ENCODE measurements around the gene RPLP2. TPM values are rescaled to one million over a fixed set of nuclear protein-coding genes. Genes with fewer than 3 reads are reported as not detected.

RPLP2 gene
- total and polyA plus RNA-seq, 9 donors = 1,485 to 2,136 (median 1,808) TPM

DNA sequence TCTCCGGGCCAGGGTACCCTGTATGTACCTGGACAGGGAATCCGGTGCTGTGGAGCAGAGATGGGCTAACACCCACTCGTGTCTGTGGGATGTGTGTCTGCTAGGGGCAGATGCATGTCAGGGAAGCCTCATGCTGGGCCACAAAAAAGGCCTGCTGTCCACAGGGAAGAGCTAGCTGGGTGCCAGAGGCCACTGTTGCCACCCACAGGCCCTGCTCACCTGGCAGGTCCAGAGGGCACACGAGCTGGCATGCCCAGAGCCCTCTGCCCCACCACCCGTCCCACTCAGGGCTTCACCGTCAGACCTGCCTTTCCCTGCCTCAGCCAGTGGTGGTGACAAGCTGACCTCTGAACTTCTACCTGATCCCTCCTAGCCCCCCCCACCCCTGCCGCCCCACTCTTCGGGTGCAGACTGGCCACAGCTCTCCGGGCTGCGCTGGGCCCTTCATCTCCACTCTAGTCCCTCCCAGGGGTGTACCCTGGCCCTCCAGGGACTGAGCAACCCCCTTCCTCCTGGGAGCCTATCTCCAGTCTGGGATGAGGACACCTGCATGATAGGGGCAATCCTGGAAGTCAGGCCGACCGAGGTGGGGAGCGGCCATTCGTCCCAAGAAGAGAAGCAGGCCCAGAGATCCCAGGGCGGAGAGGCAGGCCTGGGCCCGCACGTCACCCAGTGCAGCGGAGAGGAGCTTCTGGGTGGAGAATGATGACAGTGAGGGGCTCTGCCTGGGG lies 13.0 kb upstream of the RPLP2 start:
- DNase-seq = peak; percentile 40
- peak overlapping the region; percentile 75 for H3K4me3 ChIP-seq (ENCODE audit: low read length)
- 24% methylated on average over 15 of the region's 18 CpGs for WGBS (ENCODE audit: insufficient coverage)
- H3K9me3 ChIP-seq (replicated peaks; ENCODE audit: control insufficient read depth, low read depth, low read length) = no peaks in the 10 kb centered on the region
- H3K27me3 ChIP-seq (ENCODE audit: control insufficient read depth, insufficient read depth, low read length) = no peaks in the 10 kb centered on the region
- H3K36me3 ChIP-seq (ENCODE audit: control insufficient read depth, insufficient read depth, low read length) = peaks cover 46% of the 10 kb centered on the region
- peaks cover 46% of the 10 kb centered on the region for H3K4me1 ChIP-seq (ENCODE audit: control insufficient read depth, insufficient read depth, low read length)
- peak overlapping the region; percentile 97 for H3K27ac ChIP-seq (ENCODE audit: low read length)

DNA sequence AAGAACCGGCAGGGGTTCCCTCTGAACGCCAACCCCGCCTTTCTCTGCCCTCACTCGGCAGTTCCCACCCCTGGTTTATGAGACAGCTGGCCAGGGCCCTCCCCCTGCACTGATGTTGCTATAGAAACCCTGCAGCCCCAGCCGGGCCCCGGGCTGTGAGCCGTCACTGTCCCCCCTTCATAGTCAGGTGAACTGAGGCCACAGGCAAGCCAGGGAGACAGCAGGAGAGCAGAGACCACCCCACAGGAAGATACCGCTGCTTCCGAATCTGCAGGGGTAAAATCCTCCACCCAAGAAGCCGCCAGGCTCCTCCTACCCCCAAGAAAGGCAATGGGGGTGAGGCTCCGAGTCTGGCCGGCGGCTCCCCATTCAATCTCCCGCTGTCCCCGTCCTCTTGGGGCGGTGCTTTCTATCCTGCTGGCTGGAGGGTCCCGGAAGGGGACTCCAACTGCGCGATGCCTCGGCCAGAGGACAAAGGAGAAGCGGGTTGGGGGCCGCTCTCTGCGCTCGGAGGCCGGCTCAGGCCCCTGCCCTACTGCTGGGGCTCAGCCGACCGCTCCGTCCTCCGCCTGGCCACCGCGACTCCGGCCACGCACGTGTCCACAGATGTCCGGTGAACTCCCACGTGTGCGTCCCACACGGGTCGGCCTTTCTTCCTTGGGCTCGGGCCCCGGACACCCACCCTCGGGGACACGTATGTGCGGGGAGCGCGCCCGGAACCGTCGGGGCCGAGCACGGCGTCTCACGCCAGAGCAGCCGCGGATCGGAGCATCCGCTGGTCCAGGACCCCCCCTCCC lies 12.3 kb upstream of the RPLP2 start:
- Histone ChIP-seq H3K27me3 (ENCODE audit: control insufficient read depth, insufficient read depth, low read length) (no peaks in the 10 kb centered on the region), H3K36me3 (ENCODE audit: control insufficient read depth, insufficient read depth, low read length) (peaks cover 47% of the 10 kb centered on the region), H3K4me1 (ENCODE audit: control insufficient read depth, insufficient read depth, low read length) (peaks cover 48% of the 10 kb centered on the region), H3K4me3 (ENCODE audit: low read length) (peak overlapping the region; percentile 75), H3K27ac (ENCODE audit: low read length) (peak overlapping the region; percentile 97), H3K9me3 (replicated peaks; ENCODE audit: control insufficient read depth, low read depth, low read length) (no peaks in the 10 kb centered on the region)
- under 1% methylated on average over 51 of the region's 57 CpGs for WGBS (ENCODE audit: insufficient coverage)
- DNase-seq = peak; percentile 94

DNA sequence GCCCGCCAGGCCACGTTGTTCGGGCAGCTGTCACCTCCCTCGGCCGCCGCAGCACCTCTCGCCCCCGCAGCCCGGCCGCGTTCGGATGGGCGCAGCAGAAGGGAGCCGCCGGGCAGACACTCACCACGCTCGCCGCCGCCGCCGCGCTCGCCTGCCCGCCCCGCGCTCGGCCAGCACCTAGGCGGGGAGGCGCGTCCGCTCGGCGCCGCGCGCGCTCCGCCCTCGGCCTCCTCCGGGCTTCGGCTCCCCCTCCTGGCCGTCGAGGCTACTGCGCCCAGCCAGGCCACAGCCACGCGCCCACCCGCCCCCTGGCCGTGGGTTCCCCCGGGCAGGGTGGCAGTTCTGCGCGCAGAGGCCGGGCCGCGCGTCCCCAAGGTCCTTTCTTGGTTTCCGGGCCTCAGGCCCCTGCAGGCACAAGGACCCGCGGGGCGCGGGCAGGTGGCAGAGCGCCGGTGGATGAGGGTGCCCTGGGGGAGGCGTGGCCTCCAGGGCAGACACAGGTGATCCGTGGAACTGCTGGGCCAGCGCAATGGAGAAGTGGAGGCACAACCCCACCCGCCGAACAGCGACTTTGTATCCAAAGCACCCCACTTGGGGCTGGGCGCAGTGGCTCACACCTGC lies 11.6 kb upstream of the RPLP2 start, which contains the start of gene SLC25A22:
Gene SLC25A22, minus strand, starts transcription at position 189 of the 621 bp plus-strand sequence. CDS start 3,275 bp downstream, outside the sequence.
- Histone ChIP-seq H3K9me3 (replicated peaks; ENCODE audit: control insufficient read depth, low read depth, low read length) (no peaks in the 10 kb centered on the region), H3K4me3 (ENCODE audit: low read length) (peak within 1 kb of the TSS; percentile 75), H3K27ac (ENCODE audit: low read length) (peak within 1 kb of the TSS; percentile 97), H3K36me3 (ENCODE audit: control insufficient read depth, insufficient read depth, low read length) (peaks cover 48% of the 10 kb centered on the region), H3K4me1 (ENCODE audit: control insufficient read depth, insufficient read depth, low read length) (peaks cover 55% of the 10 kb centered on the region), H3K27me3 (ENCODE audit: control insufficient read depth, insufficient read depth, low read length) (no peaks in the 10 kb centered on the region)
- WGBS (ENCODE audit: insufficient coverage) = 5% methylated on average over 69 of the region's 69 CpGs
- DNase-seq = peak; percentile 92

GRCh38 chr11:799641-800316 lies 10.0 kb upstream of the RPLP2 start:
- Histone ChIP-seq H3K27ac (ENCODE audit: low read length) (no peak overlapping the region), H3K4me1 (ENCODE audit: control insufficient read depth, insufficient read depth, low read length) (peaks cover 58% of the 10 kb centered on the region), H3K36me3 (ENCODE audit: control insufficient read depth, insufficient read depth, low read length) (peaks cover 32% of the 10 kb centered on the region), H3K9me3 (replicated peaks; ENCODE audit: control insufficient read depth, low read depth, low read length) (no peaks in the 10 kb centered on the region), H3K4me3 (ENCODE audit: low read length) (no peak overlapping the region), H3K27me3 (ENCODE audit: control insufficient read depth, insufficient read depth, low read length) (no peaks in the 10 kb centered on the region)
- no peak for DNase-seq
- WGBS (ENCODE audit: insufficient coverage) = 90% methylated on average over 29 of the region's 32 CpGs

DNA sequence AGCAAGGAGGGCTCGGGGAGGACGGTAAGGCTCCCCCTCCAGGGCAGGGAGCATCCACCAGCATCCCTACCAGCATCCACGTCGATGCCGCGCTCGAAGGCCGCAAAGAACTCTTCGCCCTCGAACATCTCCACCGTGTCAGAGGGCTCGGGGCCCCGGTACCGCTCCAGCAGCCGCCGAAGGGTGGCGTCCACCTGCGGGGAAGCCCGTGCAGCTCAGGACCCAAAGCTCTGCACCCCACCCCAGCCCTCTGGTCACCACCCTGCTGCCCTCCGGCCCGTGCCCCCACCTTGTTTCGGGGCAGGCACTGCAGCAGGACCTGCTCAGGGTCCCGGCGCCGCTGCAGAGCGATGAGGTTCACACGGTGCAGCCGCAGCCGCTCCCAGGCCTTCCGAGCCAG lies 9.3 kb upstream of the RPLP2 start:
- DNase-seq = no peak
- no peak overlapping the region for H3K4me3 ChIP-seq (ENCODE audit: low read length)
- 88% methylated on average over 29 of the region's 30 CpGs for WGBS (ENCODE audit: insufficient coverage)
- H3K27ac ChIP-seq (ENCODE audit: low read length) = no peak overlapping the region
- H3K36me3 ChIP-seq (ENCODE audit: control insufficient read depth, insufficient read depth, low read length) = peaks cover 32% of the 10 kb centered on the region
- H3K9me3 ChIP-seq (replicated peaks; ENCODE audit: control insufficient read depth, low read depth, low read length) = no peaks in the 10 kb centered on the region
- H3K4me1 ChIP-seq (ENCODE audit: control insufficient read depth, insufficient read depth, low read length) = peaks cover 54% of the 10 kb centered on the region
- H3K27me3 ChIP-seq (ENCODE audit: control insufficient read depth, insufficient read depth, low read length) = no peaks in the 10 kb centered on the region

DNA sequence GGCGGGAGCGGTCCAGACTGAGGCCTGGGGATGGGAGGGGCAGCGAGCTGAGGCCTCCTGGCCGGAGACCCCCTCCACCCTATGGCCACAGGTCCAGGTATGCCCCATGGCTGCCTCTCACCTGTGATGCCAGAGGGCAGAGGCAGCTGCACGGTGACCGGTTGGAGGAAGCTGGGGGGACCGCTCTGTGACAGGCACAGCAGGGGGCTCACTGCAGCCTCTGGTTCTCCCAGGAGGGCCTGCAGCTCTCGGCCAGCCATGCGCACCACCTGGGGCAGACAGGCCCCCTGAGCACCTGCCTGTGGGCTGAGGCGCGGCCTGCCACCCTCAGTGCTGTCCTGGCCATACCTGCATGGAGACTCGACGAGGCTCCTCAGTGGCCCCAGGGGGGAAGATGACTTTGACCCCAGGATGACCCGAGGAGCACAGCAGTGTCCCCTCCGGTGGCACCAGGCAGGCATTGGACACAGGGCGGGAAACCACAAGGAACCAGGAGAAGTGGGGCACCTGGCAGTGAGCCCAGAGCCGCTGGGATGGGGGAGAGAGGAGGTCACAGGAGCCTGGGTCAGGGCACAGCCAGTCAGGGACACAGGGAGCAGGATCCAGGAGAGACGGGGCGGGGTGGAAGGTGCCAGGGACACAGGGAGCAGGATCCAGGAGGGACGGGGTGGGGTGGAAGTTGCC lies 8.5 kb upstream of the RPLP2 start:
- H3K36me3 ChIP-seq (ENCODE audit: control insufficient read depth, insufficient read depth, low read length) = peaks cover 32% of the 10 kb centered on the region
- H3K9me3 ChIP-seq (replicated peaks; ENCODE audit: control insufficient read depth, low read depth, low read length) = no peaks in the 10 kb centered on the region
- peaks cover 53% of the 10 kb centered on the region for H3K4me1 ChIP-seq (ENCODE audit: control insufficient read depth, insufficient read depth, low read length)

GRCh38 chr11:802018-802617 lies 7.6 kb upstream of the RPLP2 start:
- DNase-seq = no peak
- H3K27me3 ChIP-seq (ENCODE audit: control insufficient read depth, insufficient read depth, low read length) = no peaks in the 10 kb centered on the region
- 93% methylated on average over 19 of the region's 21 CpGs for WGBS (ENCODE audit: insufficient coverage)
- H3K27ac ChIP-seq (ENCODE audit: low read length) = no peak overlapping the region
- no peak overlapping the region for H3K4me3 ChIP-seq (ENCODE audit: low read length)
- H3K36me3 ChIP-seq (ENCODE audit: control insufficient read depth, insufficient read depth, low read length) = peaks cover 32% of the 10 kb centered on the region
- no peaks in the 10 kb centered on the region for H3K9me3 ChIP-seq (replicated peaks; ENCODE audit: control insufficient read depth, low read depth, low read length)
- peaks cover 44% of the 10 kb centered on the region for H3K4me1 ChIP-seq (ENCODE audit: control insufficient read depth, insufficient read depth, low read length)

More for the DNA sequence above, 8.5 kb upstream of the RPLP2 start:
- Histone ChIP-seq H3K4me3 (ENCODE audit: low read length) (no peak overlapping the region), H3K27me3 (ENCODE audit: control insufficient read depth, insufficient read depth, low read length) (no peaks in the 10 kb centered on the region), H3K27ac (ENCODE audit: low read length) (no peak overlapping the region)
- DNase-seq = no peak
- 84% methylated on average over 16 of the region's 20 CpGs for WGBS (ENCODE audit: insufficient coverage)

GRCh38 chr11:802693-803466 lies 6.9 kb upstream of the RPLP2 start:
- H3K4me1 ChIP-seq (ENCODE audit: control insufficient read depth, insufficient read depth, low read length) = peaks cover 37% of the 10 kb centered on the region
- no peaks in the 10 kb centered on the region for H3K9me3 ChIP-seq (replicated peaks; ENCODE audit: control insufficient read depth, low read depth, low read length)
- peaks cover 32% of the 10 kb centered on the region for H3K36me3 ChIP-seq (ENCODE audit: control insufficient read depth, insufficient read depth, low read length)
- DNase-seq = no peak
- no peak overlapping the region for H3K27ac ChIP-seq (ENCODE audit: low read length)
- H3K27me3 ChIP-seq (ENCODE audit: control insufficient read depth, insufficient read depth, low read length) = no peaks in the 10 kb centered on the region
- no peak overlapping the region for H3K4me3 ChIP-seq (ENCODE audit: low read length)
- WGBS (ENCODE audit: insufficient coverage) = 84% methylated on average over 27 of the region's 28 CpGs

DNA sequence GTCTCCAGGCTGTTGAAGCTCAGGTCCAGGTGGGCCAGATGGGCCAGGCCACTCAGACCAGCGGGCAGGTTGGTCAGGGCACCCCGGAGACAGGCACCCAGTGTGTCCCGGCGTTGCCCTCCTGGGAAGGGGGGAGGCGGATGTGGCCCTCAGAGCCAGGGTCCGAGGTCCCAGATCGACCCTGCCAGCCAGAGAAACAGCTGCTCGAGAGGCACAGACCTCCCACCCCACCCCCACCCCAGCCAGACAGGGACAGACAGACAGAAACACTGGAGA lies 6.4 kb upstream of the RPLP2 start:
- WGBS (ENCODE audit: insufficient coverage) = 100% methylated on average over 3 of the region's 8 CpGs
- Histone ChIP-seq H3K9me3 (replicated peaks; ENCODE audit: control insufficient read depth, low read depth, low read length) (no peaks in the 10 kb centered on the region), H3K27me3 (ENCODE audit: control insufficient read depth, insufficient read depth, low read length) (no peaks in the 10 kb centered on the region), H3K4me3 (ENCODE audit: low read length) (no peak overlapping the region), H3K4me1 (ENCODE audit: control insufficient read depth, insufficient read depth, low read length) (peaks cover 38% of the 10 kb centered on the region), H3K36me3 (ENCODE audit: control insufficient read depth, insufficient read depth, low read length) (peaks cover 32% of the 10 kb centered on the region), H3K27ac (ENCODE audit: low read length) (no peak overlapping the region)
- no peak for DNase-seq

All from muscle of leg (tissue), 11 donors.